Smooth muscle cell (in vitro differentiated cells): ENCODE measurements around the gene PTH1R. TPM values are rescaled to one million over a fixed set of nuclear protein-coding genes. Genes with fewer than 3 reads are reported as not detected.

Source experiments
- DNase-seq: peaks from one replicate; lab custom pipeline; 2025; ENCODE audit not compliant: unreplicated experiment; lab: John Stamatoyannopoulos, UW
- H2AFZ ChIP-seq: fragments of 200-600 bp; sonication (generic); 2 replicates; pipeline ENCODE4 v1.6.0; 2016; ENCODE audit warnings: antibody characterized with exemption, low read depth, mild to moderate bottlenecking
- H3F3A ChIP-seq: fragments of 200-600 bp; sonication (generic); 2 replicates; pipeline ENCODE4 v1.6.0; 2017; ENCODE audit warnings: antibody characterized with exemption, low read depth
- H3K27ac ChIP-seq: fragments of 200-600 bp; sonication (generic); 2 replicates; pipeline ENCODE4 v1.5.1; 2016; ENCODE audit warnings: low read depth, mild to moderate bottlenecking
- H3K27me3 ChIP-seq: fragments of 200-600 bp; sonication (generic); 2 replicates; pipeline ENCODE4 v1.6.1; 2016; ENCODE audit warnings: low read depth, mild to moderate bottlenecking
- H3K36me3 ChIP-seq: fragments of 200-600 bp; sonication (generic); 2 replicates; pipeline ENCODE4 v1.5.1; 2016; ENCODE audit warnings: low read depth
- H3K4me1 ChIP-seq: fragments of 200-600 bp; sonication (generic); 2 replicates; pipeline ENCODE4 v1.5.1; 2016; ENCODE audit warnings: low read depth
- H3K4me2 ChIP-seq: fragments of 200-600 bp; sonication (generic); 2 replicates; pipeline ENCODE4 v1.6.0; 2016; ENCODE audit warnings: mild to moderate bottlenecking
- H3K4me3 ChIP-seq: fragments of 200-600 bp; sonication (generic); 2 replicates; pipeline ENCODE4 v1.5.1; 2016; ENCODE audit warnings: mild to moderate bottlenecking
- H3K79me2 ChIP-seq: fragments of 200-600 bp; sonication (generic); 2 replicates; pipeline ENCODE4 v1.6.0; 2016; ENCODE audit warnings: low read depth, mild to moderate bottlenecking
- H3K9ac ChIP-seq: fragments of 200-600 bp; sonication (generic); 2 replicates; pipeline ENCODE4 v1.6.0; 2016; ENCODE audit warnings: low read depth
- H3K9me3 ChIP-seq: fragments of 200-600 bp; sonication (generic); replicated peaks from 2 replicates; pipeline ENCODE4 v1.5.1; 2016; ENCODE audit warnings: low read depth
- H4K20me1 ChIP-seq: fragments of 200-600 bp; sonication (generic); 2 replicates; pipeline ENCODE4 v1.6.0; 2016; ENCODE audit warnings: low read depth
- WGBS: methylation state at CpG from one replicate; pipeline ENCODE4 v1.1.7; 2016; ENCODE audit warnings: low lambda C conversion rate; 5-methylcytosine and 5-hydroxymethylcytosine counted together
- polyA plus RNA-seq: library from polyadenylated mRNA; unstranded; fragments of >200 nt; fragmentation: Nextera tagmentation; extraction: Ambion mirVana; gene quantifications from 2 replicates; pipeline ENCODE4 v1.2.1, GENCODE V29; 2016
- total RNA-seq: library from RNA; depleted of rRNA; stranded (reverse); fragments of >200 nt; gene quantifications from 2 replicates; pipeline ENCODE4 v1.2.3, GENCODE V29; 2014
- TF ChIP-seq, protein P1 (sequence below): fragments of 200-600 bp; sonication (generic); IDR thresholded peaks from 2 replicates; pipeline ENCODE4 v1.5.1; 2017; ENCODE audit warnings: borderline replicate concordance, mild to moderate bottlenecking, antibody characterized with exemption; ENCODE audit not compliant: insufficient read depth, poor library complexity, severe bottlenecking

Gene PTH1R
- total and polyA plus RNA-seq, 2 experiments from 2014 or later, result 17.7 to 50.6 TPM

DNA sequence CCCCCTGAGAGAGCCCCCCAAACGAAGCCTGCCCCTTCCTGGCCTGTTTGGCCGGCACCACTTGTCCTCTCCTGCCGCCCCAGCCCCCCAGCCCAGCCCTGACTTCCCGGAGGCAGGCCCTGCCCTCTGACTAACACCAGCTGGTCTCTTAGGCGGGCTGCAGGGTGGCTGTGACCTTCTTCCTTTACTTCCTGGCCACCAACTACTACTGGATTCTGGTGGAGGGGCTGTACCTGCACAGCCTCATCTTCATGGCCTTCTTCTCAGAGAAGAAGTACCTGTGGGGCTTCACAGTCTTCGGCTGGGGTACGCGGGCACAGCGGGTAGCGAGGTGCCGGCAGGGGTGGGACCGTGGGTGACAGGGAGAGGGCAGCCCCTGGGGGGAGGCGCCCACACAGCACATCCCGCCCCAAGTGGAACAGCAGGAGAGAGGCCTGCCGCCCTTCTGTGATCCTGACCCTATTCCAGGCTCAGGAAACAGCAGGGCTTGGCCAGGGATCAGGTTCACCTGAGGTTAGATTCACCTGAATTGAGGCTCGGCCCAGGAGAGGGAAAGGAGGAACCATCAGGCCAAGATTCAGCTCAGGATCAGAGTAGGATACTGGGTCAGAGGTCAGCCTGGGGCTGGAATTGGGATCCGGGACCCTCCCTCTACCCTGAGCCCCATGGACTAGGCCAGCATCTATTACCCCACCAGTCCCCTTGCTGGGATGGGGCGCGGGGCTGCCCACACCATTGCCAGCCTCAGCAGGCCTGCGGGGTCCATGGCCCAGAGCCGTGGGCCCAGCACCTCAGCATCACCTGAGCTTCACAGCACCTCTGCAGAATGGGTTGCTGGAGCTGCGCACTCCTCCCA, 21.9 kb downstream of the PTH1R start:
- H3K4me2 ChIP-seq, result no peak overlapping the region
- no peaks in the 10 kb centered on the region for H4K20me1 ChIP-seq
- no peaks in the 10 kb centered on the region for H3K27me3 ChIP-seq
- H3K4me1 ChIP-seq, result no peaks in the 10 kb centered on the region
- no peaks in the 10 kb centered on the region for H3F3A ChIP-seq
- H3K9me3 ChIP-seq, result no peaks in the 10 kb centered on the region
- H3K36me3 ChIP-seq, result no peaks in the 10 kb centered on the region
- WGBS, result 91% methylated on average over 22 of the region's 22 CpGs
- H2AFZ ChIP-seq, result no peak overlapping the region
- TF ChIP-seq, protein P1, sequence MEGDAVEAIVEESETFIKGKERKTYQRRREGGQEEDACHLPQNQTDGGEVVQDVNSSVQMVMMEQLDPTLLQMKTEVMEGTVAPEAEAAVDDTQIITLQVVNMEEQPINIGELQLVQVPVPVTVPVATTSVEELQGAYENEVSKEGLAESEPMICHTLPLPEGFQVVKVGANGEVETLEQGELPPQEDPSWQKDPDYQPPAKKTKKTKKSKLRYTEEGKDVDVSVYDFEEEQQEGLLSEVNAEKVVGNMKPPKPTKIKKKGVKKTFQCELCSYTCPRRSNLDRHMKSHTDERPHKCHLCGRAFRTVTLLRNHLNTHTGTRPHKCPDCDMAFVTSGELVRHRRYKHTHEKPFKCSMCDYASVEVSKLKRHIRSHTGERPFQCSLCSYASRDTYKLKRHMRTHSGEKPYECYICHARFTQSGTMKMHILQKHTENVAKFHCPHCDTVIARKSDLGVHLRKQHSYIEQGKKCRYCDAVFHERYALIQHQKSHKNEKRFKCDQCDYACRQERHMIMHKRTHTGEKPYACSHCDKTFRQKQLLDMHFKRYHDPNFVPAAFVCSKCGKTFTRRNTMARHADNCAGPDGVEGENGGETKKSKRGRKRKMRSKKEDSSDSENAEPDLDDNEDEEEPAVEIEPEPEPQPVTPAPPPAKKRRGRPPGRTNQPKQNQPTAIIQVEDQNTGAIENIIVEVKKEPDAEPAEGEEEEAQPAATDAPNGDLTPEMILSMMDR, result no peak
- no peak overlapping the region for H3K9ac ChIP-seq
- H3K27ac ChIP-seq, result no peak overlapping the region
- no peak for DNase-seq
- H3K79me2 ChIP-seq, result no peaks in the 10 kb centered on the region
- H3K4me3 ChIP-seq, result no peak overlapping the region

DNA sequence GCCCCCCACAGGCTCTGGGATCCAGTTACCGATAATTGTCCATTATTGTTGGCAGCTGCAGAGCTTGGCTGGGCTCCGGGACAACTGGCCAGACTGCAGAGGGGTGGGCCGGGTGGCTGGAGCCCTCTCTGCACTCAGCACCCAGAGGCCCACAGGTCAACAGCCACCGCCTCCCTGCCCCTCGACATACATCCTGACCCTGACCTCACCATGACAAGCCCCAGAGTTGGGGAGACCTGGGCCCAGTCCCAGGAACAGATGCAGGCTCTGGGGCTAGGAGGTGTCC, 22.4 kb downstream of the PTH1R start:
- TF ChIP-seq, protein P1, result no peak
- Histone ChIP-seq H3K4me2 (no peak overlapping the region), H3K9ac (no peak overlapping the region), H3K4me1 (no peaks in the 10 kb centered on the region), H3K79me2 (no peaks in the 10 kb centered on the region), H3K27me3 (no peaks in the 10 kb centered on the region), H4K20me1 (no peaks in the 10 kb centered on the region), H2AFZ (no peak overlapping the region), H3F3A (no peaks in the 10 kb centered on the region), H3K27ac (no peak overlapping the region), H3K36me3 (no peaks in the 10 kb centered on the region), H3K9me3 (no peaks in the 10 kb centered on the region), H3K4me3 (no peak overlapping the region)
- 92% methylated on average over 5 of the region's 5 CpGs for WGBS
- DNase-seq, result no peak

DNA sequence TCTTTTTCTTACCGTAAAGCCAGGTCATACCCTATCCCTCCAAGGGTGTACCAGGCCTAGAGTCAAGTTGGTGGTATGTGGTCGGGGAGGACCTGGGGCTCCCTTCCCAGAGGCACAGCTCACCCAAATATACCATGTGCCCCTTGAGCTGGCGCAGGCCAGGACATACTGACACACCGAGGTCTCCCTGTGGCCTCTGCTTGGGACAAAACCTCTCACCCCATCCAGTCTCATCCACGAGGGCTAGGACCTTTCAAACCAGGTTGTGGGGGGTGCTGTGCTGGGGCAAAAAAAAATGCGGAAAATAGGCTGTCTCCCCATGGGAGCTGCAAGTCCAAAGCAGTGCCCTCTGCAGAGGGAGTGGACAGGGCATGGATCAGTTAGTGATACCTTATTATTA, 22.8 kb downstream of the PTH1R start:
- WGBS, result 98% methylated on average over 6 of the region's 6 CpGs
- no peaks in the 10 kb centered on the region for H3K79me2 ChIP-seq
- H3F3A ChIP-seq, result no peaks in the 10 kb centered on the region
- no peaks in the 10 kb centered on the region for H4K20me1 ChIP-seq
- H3K27ac ChIP-seq, result no peak overlapping the region
- H2AFZ ChIP-seq, result no peak overlapping the region
- H3K27me3 ChIP-seq, result no peaks in the 10 kb centered on the region
- no peak overlapping the region for H3K4me3 ChIP-seq
- H3K4me2 ChIP-seq, result no peak overlapping the region
- H3K9me3 ChIP-seq, result no peaks in the 10 kb centered on the region
- H3K4me1 ChIP-seq, result no peaks in the 10 kb centered on the region
- DNase-seq, result no peak
- H3K9ac ChIP-seq, result no peak overlapping the region
- no peaks in the 10 kb centered on the region for H3K36me3 ChIP-seq
- TF ChIP-seq, protein P1, result no peak

DNA sequence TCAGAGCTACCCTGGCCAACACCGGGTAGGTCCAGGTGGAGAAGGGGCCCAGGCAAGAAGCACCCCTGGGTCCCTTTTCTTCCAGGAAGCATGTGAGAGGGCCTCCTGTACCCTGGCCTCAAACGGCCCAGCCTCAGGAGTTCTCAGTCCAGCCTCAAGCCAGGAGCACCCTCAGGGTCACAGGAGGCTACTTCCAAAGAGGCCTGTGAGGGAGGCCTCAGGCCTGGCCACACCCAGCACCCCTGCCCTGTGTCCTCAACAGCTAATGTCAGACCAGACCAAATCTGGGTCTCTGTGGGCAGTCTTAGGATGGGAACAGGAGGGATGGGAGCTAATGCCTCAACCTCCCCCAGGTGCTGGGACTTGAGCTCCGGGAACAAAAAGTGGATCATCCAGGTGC, 23.5 kb downstream of the PTH1R start:
- H3K27me3 ChIP-seq, result no peaks in the 10 kb centered on the region
- no peak overlapping the region for H3K9ac ChIP-seq
- H4K20me1 ChIP-seq, result no peaks in the 10 kb centered on the region
- no peak overlapping the region for H3K4me2 ChIP-seq
- no peak overlapping the region for H3K27ac ChIP-seq
- no peak overlapping the region for H3K4me3 ChIP-seq
- TF ChIP-seq, protein P1, result no peak
- no peak for DNase-seq
- H3K4me1 ChIP-seq, result no peaks in the 10 kb centered on the region
- H3K9me3 ChIP-seq, result no peaks in the 10 kb centered on the region
- no peaks in the 10 kb centered on the region for H3F3A ChIP-seq
- H3K79me2 ChIP-seq, result no peaks in the 10 kb centered on the region
- WGBS, result 100% methylated on average over 3 of the region's 3 CpGs
- H3K36me3 ChIP-seq, result no peaks in the 10 kb centered on the region
- H2AFZ ChIP-seq, result no peak overlapping the region
